H1 (cell line): ENCODE measurements around the gene SPOCD1. TPM values are rescaled to one million over a fixed set of nuclear protein-coding genes. Genes with fewer than 3 reads are reported as not detected.
A peak's percentile ranks its signal among the peaks of the same experiment; 100 is the strongest.

Experiments
- CTCF ChIA-PET: fragments of 300-600 bp; sonication (Branson Sonifier 250); formaldehyde crosslinking; loops from one replicate; lab custom pipeline; 2021; ENCODE audit not compliant: partially characterized antibody; lab: Charles Lee
- POLR2A ChIA-PET: fragments of 300-600 bp; sonication (Branson Sonifier 250); formaldehyde crosslinking; loops from one replicate; lab custom pipeline; 2021; ENCODE audit warnings: inconsistent platforms; ENCODE audit not compliant: partially characterized antibody; lab: Charles Lee
- DNase-seq, 2 experiments: peaks; one replicate each; pipeline versions ENCODE4 v3.0.0 to v3.0.0-alpha.2; 2010 to 2022; ENCODE audit warnings: low spot score in 2 of 2, low read depth in 1 of 2, mixed read lengths in 1 of 2
- FAIRE-seq: peaks from 2 replicates; lab custom pipeline; 2011; peaks lifted over from hg19 to GRCh38; lab: Jason Lieb, UNC
- H2AFZ ChIP-seq: 2 replicates; pipeline ENCODE4 v1.8.1; 2012; ENCODE audit warnings: low read length, inconsistent platforms
- H2AK5ac ChIP-seq: 2 replicates; pipeline ENCODE4 v1.6.1; 2013; ENCODE audit warnings: low read depth, low read length
- H2BK120ac ChIP-seq: replicated peaks from 2 replicates; pipeline ENCODE3; 2013; ENCODE audit warnings: low read depth, low read length, inconsistent platforms
- H2BK12ac ChIP-seq: 2 replicates; pipeline ENCODE4 v1.6.1; 2013; ENCODE audit warnings: low read depth, low read length
- H2BK15ac ChIP-seq: 2 replicates; pipeline ENCODE4 v1.6.1; 2013; ENCODE audit warnings: low read length
- H2BK20ac ChIP-seq: 2 replicates; pipeline ENCODE4 v1.6.1; 2013; ENCODE audit warnings: low read length
- H2BK5ac ChIP-seq: 2 replicates; pipeline ENCODE4 v1.6.1; 2013; ENCODE audit warnings: low read depth, low read length
- H3K14ac ChIP-seq: 2 replicates; pipeline ENCODE4 v1.6.1; 2013; ENCODE audit warnings: inconsistent platforms; ENCODE audit not compliant: insufficient read length
- H3K18ac ChIP-seq: 2 replicates; pipeline ENCODE4 v1.6.1; 2013; ENCODE audit warnings: low read length; ENCODE audit errors: extremely low read depth
- H3K23ac ChIP-seq: 2 replicates; pipeline ENCODE4 v1.6.1; 2013; ENCODE audit warnings: inconsistent platforms; ENCODE audit not compliant: insufficient read length
- H3K23me2 ChIP-seq: 2 replicates; pipeline ENCODE4 v1.6.1; 2013; ENCODE audit warnings: low read depth, low read length
- H3K27ac ChIP-seq: 2 replicates; pipeline ENCODE4 v1.6.1; 2011; ENCODE audit warnings: low read depth, low read length, inconsistent platforms
- H3K27me3 ChIP-seq, 4 experiments: replicated peaks in 1 of 4; 1 replicate in 1 of 4; 2 replicates in 3 of 4; pipeline versions ENCODE4 v1.6.1 to v1.8.1; 2011 to 2013; ENCODE audit warnings: low read length in 3 of 4, mild to moderate bottlenecking in 3 of 4, inconsistent platforms in 2 of 4, mixed read lengths in 2 of 4, moderate library complexity in 1 of 4; ENCODE audit not compliant: control insufficient read depth in 3 of 4, insufficient read depth in 3 of 4; ENCODE audit errors: extremely low read depth in 1 of 4
- H3K36me3 ChIP-seq, 4 experiments: 2 replicates each; pipeline versions ENCODE4 v1.6.1 to v1.8.1; 2011 to 2013; ENCODE audit warnings: mild to moderate bottlenecking in 4 of 4, low read length in 3 of 4, moderate library complexity in 2 of 4, control low read depth in 1 of 4, inconsistent platforms in 1 of 4; ENCODE audit not compliant: insufficient read depth in 4 of 4, control insufficient read depth in 2 of 4
- H3K4ac ChIP-seq: replicated peaks from 2 replicates; pipeline ENCODE3; 2013; ENCODE audit warnings: low read length, low read depth, mixed read lengths, inconsistent platforms; ENCODE audit not compliant: insufficient read length
- H3K4me1 ChIP-seq, 4 experiments: replicated peaks in 1 of 4; 1 replicate in 1 of 4; 2 replicates in 3 of 4; pipeline versions ENCODE4 v1.6.1 to v1.8.1; 2011 to 2013; ENCODE audit warnings: low read length in 3 of 4, inconsistent platforms in 2 of 4, mixed read lengths in 1 of 4; ENCODE audit not compliant: insufficient read depth in 4 of 4, control insufficient read depth in 3 of 4
- H3K4me2 ChIP-seq, 2 experiments: 2 replicates each; pipeline versions ENCODE4 v1.6.1 to v1.8.1; 2011 to 2013; ENCODE audit warnings: low read depth in 2 of 2, low read length in 2 of 2, control low read depth in 1 of 2, inconsistent platforms in 1 of 2, mild to moderate bottlenecking in 1 of 2; ENCODE audit not compliant: insufficient read depth in 1 of 2
- H3K4me3 ChIP-seq, 4 experiments: fragments of 200-600, 300-600 bp in 1 of 4; sonication (generic), shearing (Covaris generic), sonication (Bioruptor Twin) in 1 of 4; 2 replicates each; pipeline versions ENCODE4 v1.5.1 to v1.8.1; 2011 to 2016; ENCODE audit warnings: low read length in 4 of 4, low read depth in 3 of 4, control low read depth in 2 of 4, inconsistent platforms in 2 of 4, mild to moderate bottlenecking in 2 of 4, mixed read lengths in 1 of 4, moderate library complexity in 1 of 4; ENCODE audit not compliant: insufficient read depth in 2 of 4; ENCODE audit errors: extremely low read depth in 1 of 4
- H3K56ac ChIP-seq: replicated peaks from 2 replicates; pipeline ENCODE3; 2013; ENCODE audit warnings: low read depth, mild to moderate bottlenecking, mixed read lengths, low read length, inconsistent platforms; ENCODE audit not compliant: insufficient read length
- H3K79me1 ChIP-seq: 2 replicates; pipeline ENCODE4 v1.6.1; 2013; ENCODE audit warnings: low read depth, low read length, control low read depth
- H3K79me2 ChIP-seq, 2 experiments: 2 replicates each; pipeline versions ENCODE4 v1.6.1 to v1.8.1; 2012 to 2013; ENCODE audit warnings: low read length in 2 of 2, mild to moderate bottlenecking in 2 of 2, inconsistent platforms in 1 of 2; ENCODE audit not compliant: insufficient read depth in 2 of 2, control insufficient read depth in 1 of 2
- H3K9ac ChIP-seq, 4 experiments: replicated peaks in 1 of 4; 1 replicate in 1 of 4; 2 replicates in 3 of 4; pipeline versions ENCODE4 v1.6.1 to v1.8.1; 2011 to 2013; ENCODE audit warnings: low read depth in 3 of 4, low read length in 3 of 4, control low read depth in 2 of 4, mild to moderate bottlenecking in 2 of 4, moderate library complexity in 2 of 4, inconsistent platforms in 1 of 4; ENCODE audit errors: extremely low read depth in 1 of 4
- H3K9me3 ChIP-seq, 2 experiments: 2 replicates each; pipeline versions ENCODE4 v1.6.1 to v1.8.1; 2012 to 2013; ENCODE audit warnings: mild to moderate bottlenecking in 2 of 2, moderate library complexity in 2 of 2, control low read depth in 1 of 2, inconsistent platforms in 1 of 2, low read depth in 1 of 2, low read length in 1 of 2, mixed read lengths in 1 of 2; ENCODE audit not compliant: insufficient read depth in 2 of 2
- H4K20me1 ChIP-seq, 2 experiments: replicated peaks in 1 of 2; 2 replicates each; pipeline versions ENCODE3 to v1.8.1; 2011 to 2013; ENCODE audit warnings: inconsistent platforms in 2 of 2, low read length in 2 of 2, mild to moderate bottlenecking in 1 of 2; ENCODE audit not compliant: insufficient read depth in 2 of 2, control insufficient read depth in 1 of 2
- H4K5ac ChIP-seq: 2 replicates; pipeline ENCODE4 v1.6.1; 2013; ENCODE audit warnings: low read length, low read depth, mixed read lengths, inconsistent platforms; ENCODE audit not compliant: insufficient read length
- H4K8ac ChIP-seq: 2 replicates; pipeline ENCODE4 v1.8.0; 2013; ENCODE audit warnings: mild to moderate bottlenecking, moderate library complexity, low read length, inconsistent platforms; ENCODE audit not compliant: insufficient read depth; ENCODE audit errors: extremely low read depth
- H4K91ac ChIP-seq: replicated peaks from 2 replicates; pipeline ENCODE3; 2013; ENCODE audit warnings: low read length, mixed read lengths, inconsistent platforms; ENCODE audit not compliant: insufficient read length
- CEBPB ChIP-seq: IDR thresholded peaks from 2 replicates; pipeline ENCODE4 v1.6.1; 2012; ENCODE audit warnings: low read depth, low read length
- CHD1 ChIP-seq: IDR thresholded peaks from 2 replicates; pipeline ENCODE4 v1.6.1; 2012; ENCODE audit warnings: low read depth, low read length, improper control_type of control experiment
- HDAC2 ChIP-seq, 2 experiments: fragments of 300-600 bp in 1 of 2; sonication (generic) in 1 of 2; IDR thresholded peaks; 2 replicates each; pipeline ENCODE4 v1.6.1; 2011 to 2012; ENCODE audit warnings: low read depth in 2 of 2, low read length in 2 of 2, mild to moderate bottlenecking in 2 of 2, moderate library complexity in 2 of 2, borderline replicate concordance in 1 of 2, inconsistent platforms in 1 of 2
- SAP30 ChIP-seq: fragments of 300-600 bp; sonication (generic); IDR thresholded peaks from 2 replicates; pipeline ENCODE4 v1.7.1; 2012; ENCODE audit warnings: low read length, moderate library complexity, mild to moderate bottlenecking, inconsistent platforms; ENCODE audit not compliant: insufficient read depth, insufficient replicate concordance
- SIN3A ChIP-seq, 2 experiments: IDR thresholded peaks in 1 of 2; conservative IDR thresholded peaks in 1 of 2; 2 replicates each; pipeline ENCODE4 v1.6.1; 2011 to 2012; ENCODE audit warnings: low read length in 2 of 2, improper control_type of control experiment in 1 of 2, low read depth in 1 of 2, mild to moderate bottlenecking in 1 of 2
- SUZ12 ChIP-seq: fragments of 200-600 bp; sonication (generic); IDR thresholded peaks from 2 replicates; pipeline ENCODE4 v1.6.1; 2012; ENCODE audit warnings: mild to moderate bottlenecking, inconsistent platforms, low read length, moderate library complexity, mixed read lengths
- WGBS, 2 experiments: shearing (Covaris generic) in 1 of 2; methylation state at CpG; one replicate each; pipeline versions ENCODE4 v1.1.6 to v1.1.7; 2013 to 2015; ENCODE audit warnings: low lambda C conversion rate in 2 of 2, mixed read lengths in 2 of 2, inconsistent platforms in 1 of 2, low coverage in 1 of 2, missing lambda C conversion rate in 1 of 2; ENCODE audit not compliant: insufficient replicate concordance in 2 of 2, insufficient coverage in 1 of 2, insufficient read length in 1 of 2; ENCODE audit errors: extremely low coverage in 1 of 2, missing lambda C conversion rate in 1 of 2; 5-methylcytosine and 5-hydroxymethylcytosine counted together
- polyA plus RNA-seq, 7 experiments: library from polyadenylated mRNA; depleted of rRNA in 3 of 7; stranded (reverse) in 5 of 7; unstranded in 2 of 7; fragments of >200 nt in 5 of 7; fragments of 200-250 nt in 2 of 7; gene quantifications; 1 replicate in 5 of 7; 2 replicates in 1 of 7; 4 replicates in 1 of 7; pipeline versions ENCODE4 v1.2.1 to v1.2.3, GENCODE V29; 2011 to 2013; ENCODE audit warnings: missing spikeins in 2 of 7, mixed read lengths in 2 of 7
- total RNA-seq: library from RNA; stranded (reverse); fragmentation: NEBNext Ultra II Directional; extraction: Animal tissue kit (Norgen Biotek cat#: 25700); gene quantifications from 2 replicates; pipeline ENCODE4 v1.2.1, GENCODE V29; 2021

SPOCD1 gene
- total and polyA plus RNA-seq, 2 of the 8 experiments (the other 6 are each of a cell fraction or from before 2014, with no cell fraction given), result 1.8 to 2.9 TPM

DNA sequence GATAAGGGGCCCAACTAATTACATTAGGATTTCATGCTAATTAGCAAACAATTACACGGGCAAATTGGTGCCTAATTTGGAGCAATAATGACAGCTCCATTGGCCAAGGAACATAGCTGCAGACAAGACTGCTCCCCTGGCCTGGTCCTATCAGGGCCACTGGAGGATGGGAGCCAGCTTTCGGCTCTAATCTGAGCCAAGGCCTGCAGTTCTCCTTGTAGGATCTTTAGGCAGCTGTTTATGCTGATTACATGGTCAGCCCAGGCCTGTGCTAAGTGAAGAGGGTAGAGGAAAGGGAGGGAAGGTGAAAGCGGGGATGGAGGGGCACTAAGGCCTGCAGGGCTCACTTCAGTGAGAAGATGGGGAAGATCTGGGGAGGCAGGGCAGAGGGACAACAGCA lies 39.3 kb downstream of the SPOCD1 start:
- H3K27me3 ChIP-seq, result peaks cover 25 to 38% (median 33%) of the 10 kb centered on the region in 4 experiments
- no peak overlapping the region for H2AFZ ChIP-seq
- no peaks in the 10 kb centered on the region for H3K36me3 ChIP-seq
- no peak overlapping the region for H2AK5ac ChIP-seq
- no peak overlapping the region for H2BK5ac ChIP-seq
- H3K79me1 ChIP-seq, result peaks cover 3% of the 10 kb centered on the region; the same call in 1 of the 2 replicates
- ChIA-PET POLR2A (interaction anchor here (1.2 to 1.8 kb wide), 4 partner anchors 8 to 14 kb away, joined by 3 to 6 read pairs (median 4); no protein-coding TSS in a partner anchor), CTCF (interaction anchor here (0.9 to 5.3 kb wide), 11 partner anchors 12 to 188 kb away, joined by 3 to 43 read pairs (median 5); partner anchors contain the start of genes ADGRB2 and SPOCD1)
- no peak for DNase-seq
- FAIRE-seq, result no peak
- H3K23ac ChIP-seq, result no peak overlapping the region
- no peak overlapping the region for H3K4me2 ChIP-seq
- H3K4me3 ChIP-seq, result no peak overlapping the region
- H3K79me2 ChIP-seq, result no peaks in the 10 kb centered on the region
- no peak overlapping the region for H3K27ac ChIP-seq
- no peaks in the 10 kb centered on the region for H3K9me3 ChIP-seq
- peaks cover 7% of the 10 kb centered on the region for H3K23me2 ChIP-seq
- H2BK20ac ChIP-seq, result no peak overlapping the region
- H3K4me1 ChIP-seq, result peaks cover 0 to 18% (median 12%) of the 10 kb centered on the region in 4 experiments; a peak in 6 of 7 replicates
- H4K5ac ChIP-seq, result no peak overlapping the region
- H4K8ac ChIP-seq, result peak overlapping the region; percentile 83; the same call in 1 of the 2 replicates
- H3K9ac ChIP-seq, result no peak overlapping the region
- TF ChIP-seq SAP30, result no peak
- TF ChIP-seq HDAC2 (IDR thresholded peaks at IDR 0.05; ENCODE audit: borderline replicate concordance in 1 of 2, low read depth in 2 of 2, low read length in 2 of 2), result no peak
- no peak for TF ChIP-seq CHD1
- no peak for TF ChIP-seq SUZ12
- TF ChIP-seq CEBPB, result no peak
- TF ChIP-seq SIN3A (conservative IDR thresholded peaks at IDR 0.05 in 1 of 2, IDR thresholded peaks at IDR 0.05 in 1 of 2; ENCODE audit: low read depth in 1 of 2, low read length in 2 of 2), result no peak
- no peak overlapping the region for H3K56ac ChIP-seq
- H3K18ac ChIP-seq, result no peak overlapping the region
- no peak overlapping the region for H2BK120ac ChIP-seq
- no peak overlapping the region for H3K4ac ChIP-seq
- no peak overlapping the region for H4K91ac ChIP-seq
- H2BK12ac ChIP-seq, result no peak overlapping the region; the same call in 1 of the 2 replicates
- WGBS, 2 experiments, result 63% methylated on average over 3 of the region's 3 CpGs; no CpG with 5 or more reads in 1 of the 2 experiments
- H2BK15ac ChIP-seq, result no peak overlapping the region
- H3K14ac ChIP-seq, result no peak overlapping the region
- H4K20me1 ChIP-seq, result peaks cover 0 to 2% of the 10 kb centered on the region in 2 experiments
